ENCODE measurements around the gene FAM168A. TPM values are rescaled to one million over a fixed set of nuclear protein-coding genes. Genes with fewer than 3 reads are reported as not detected.

The FAM168A gene
- total RNA-seq, 1 donor from 2014 or later = 21.2 TPM

DNA sequence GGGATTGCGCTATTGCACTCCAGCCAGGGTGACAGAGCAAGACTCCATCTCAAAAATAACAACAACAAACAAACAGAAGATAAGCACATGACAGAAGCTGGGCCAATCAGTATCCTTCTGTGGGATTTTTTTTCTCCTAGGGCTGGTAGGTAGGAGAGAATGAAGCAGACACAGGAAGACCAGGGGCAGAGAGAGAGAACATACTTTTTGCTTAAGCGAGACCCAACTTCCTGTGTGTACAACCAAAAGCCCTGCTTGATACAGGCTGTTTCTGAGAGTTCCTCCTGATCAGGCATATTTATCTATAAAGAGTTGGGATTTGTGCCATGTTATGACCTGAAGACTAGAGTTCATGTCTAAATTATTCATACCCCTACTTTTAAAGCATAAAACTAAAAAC lies 36.1 kb upstream of the FAM168A start:
- TF ChIP-seq, protein P1, sequence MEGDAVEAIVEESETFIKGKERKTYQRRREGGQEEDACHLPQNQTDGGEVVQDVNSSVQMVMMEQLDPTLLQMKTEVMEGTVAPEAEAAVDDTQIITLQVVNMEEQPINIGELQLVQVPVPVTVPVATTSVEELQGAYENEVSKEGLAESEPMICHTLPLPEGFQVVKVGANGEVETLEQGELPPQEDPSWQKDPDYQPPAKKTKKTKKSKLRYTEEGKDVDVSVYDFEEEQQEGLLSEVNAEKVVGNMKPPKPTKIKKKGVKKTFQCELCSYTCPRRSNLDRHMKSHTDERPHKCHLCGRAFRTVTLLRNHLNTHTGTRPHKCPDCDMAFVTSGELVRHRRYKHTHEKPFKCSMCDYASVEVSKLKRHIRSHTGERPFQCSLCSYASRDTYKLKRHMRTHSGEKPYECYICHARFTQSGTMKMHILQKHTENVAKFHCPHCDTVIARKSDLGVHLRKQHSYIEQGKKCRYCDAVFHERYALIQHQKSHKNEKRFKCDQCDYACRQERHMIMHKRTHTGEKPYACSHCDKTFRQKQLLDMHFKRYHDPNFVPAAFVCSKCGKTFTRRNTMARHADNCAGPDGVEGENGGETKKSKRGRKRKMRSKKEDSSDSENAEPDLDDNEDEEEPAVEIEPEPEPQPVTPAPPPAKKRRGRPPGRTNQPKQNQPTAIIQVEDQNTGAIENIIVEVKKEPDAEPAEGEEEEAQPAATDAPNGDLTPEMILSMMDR (IDR thresholded peaks at IDR 0.05; ENCODE audit: unreplicated experiment) = no peak
- Mint-ChIP-seq H3K27ac (ENCODE audit: unreplicated experiment) (no peak overlapping the region), H3K4me1 (ENCODE audit: unreplicated experiment) (no peaks in the 10 kb centered on the region), H3K9me3 (ENCODE audit: unreplicated experiment) (no peaks in the 10 kb centered on the region), H3K36me3 (ENCODE audit: low read depth, unreplicated experiment) (no peaks in the 10 kb centered on the region), H3K4me3 (ENCODE audit: unreplicated experiment) (no peak overlapping the region), H3K27me3 (ENCODE audit: unreplicated experiment) (no peaks in the 10 kb centered on the region)
- no peak for DNase-seq (ENCODE audit: low spot score)

DNA sequence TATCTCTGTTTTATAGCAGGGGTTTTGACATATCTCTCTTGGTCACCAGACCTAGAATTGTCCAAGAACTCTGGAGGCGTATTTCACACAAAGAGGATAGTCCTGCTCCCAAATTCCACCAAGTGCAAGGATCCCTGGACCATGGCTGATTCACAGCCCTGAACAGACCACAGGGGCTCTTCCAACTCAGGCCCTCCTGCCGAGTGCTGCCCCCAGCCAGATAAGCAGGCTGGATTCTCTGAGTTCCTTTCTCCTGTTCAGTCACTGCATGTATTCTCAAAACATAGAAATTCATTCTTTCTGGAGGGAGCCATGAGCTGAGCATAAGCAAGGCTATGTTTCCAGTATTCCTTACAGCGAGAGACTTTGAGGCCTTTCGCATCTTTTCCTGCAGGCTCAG lies 35.1 kb upstream of the FAM168A start:
- no peak overlapping the region for H3K4me3 Mint-ChIP-seq (ENCODE audit: unreplicated experiment)
- no peaks in the 10 kb centered on the region for H3K4me1 Mint-ChIP-seq (ENCODE audit: unreplicated experiment)
- H3K9me3 Mint-ChIP-seq (ENCODE audit: unreplicated experiment) = no peaks in the 10 kb centered on the region
- DNase-seq (ENCODE audit: low spot score) = no peak
- H3K27ac Mint-ChIP-seq (ENCODE audit: unreplicated experiment) = no peak overlapping the region
- no peaks in the 10 kb centered on the region for H3K36me3 Mint-ChIP-seq (ENCODE audit: low read depth, unreplicated experiment)
- TF ChIP-seq, protein P1 (IDR thresholded peaks at IDR 0.05; ENCODE audit: unreplicated experiment) = no peak
- H3K27me3 Mint-ChIP-seq (ENCODE audit: unreplicated experiment) = no peaks in the 10 kb centered on the region

DNA sequence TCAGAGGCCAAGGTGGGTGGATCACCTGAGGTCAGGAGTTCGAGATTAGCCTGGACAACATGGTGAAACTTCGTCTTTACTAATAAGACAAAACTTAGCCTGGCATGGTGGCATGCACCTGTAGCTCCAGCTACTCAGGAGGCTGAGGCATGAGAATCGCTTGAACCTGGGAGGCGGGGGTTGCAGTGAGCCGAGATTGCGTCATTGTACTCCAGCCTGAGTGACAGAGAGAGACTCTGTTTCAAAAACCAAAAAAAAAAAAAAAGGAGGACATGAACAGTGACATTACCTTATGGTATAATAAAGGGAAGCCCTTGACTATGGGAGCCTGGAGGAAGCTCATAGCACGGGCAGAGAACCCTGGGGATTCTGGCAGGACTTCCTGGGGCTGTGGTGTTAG lies 32.0 kb upstream of the FAM168A start:
- no peak overlapping the region for H3K27ac Mint-ChIP-seq (ENCODE audit: unreplicated experiment)
- H3K36me3 Mint-ChIP-seq (ENCODE audit: low read depth, unreplicated experiment) = no peaks in the 10 kb centered on the region
- no peaks in the 10 kb centered on the region for H3K4me1 Mint-ChIP-seq (ENCODE audit: unreplicated experiment)
- TF ChIP-seq, protein P1 (IDR thresholded peaks at IDR 0.05; ENCODE audit: unreplicated experiment) = no peak
- H3K27me3 Mint-ChIP-seq (ENCODE audit: unreplicated experiment) = no peaks in the 10 kb centered on the region
- H3K9me3 Mint-ChIP-seq (ENCODE audit: unreplicated experiment) = no peaks in the 10 kb centered on the region
- no peak overlapping the region for H3K4me3 Mint-ChIP-seq (ENCODE audit: unreplicated experiment)
- no peak for DNase-seq (ENCODE audit: low spot score)

DNA sequence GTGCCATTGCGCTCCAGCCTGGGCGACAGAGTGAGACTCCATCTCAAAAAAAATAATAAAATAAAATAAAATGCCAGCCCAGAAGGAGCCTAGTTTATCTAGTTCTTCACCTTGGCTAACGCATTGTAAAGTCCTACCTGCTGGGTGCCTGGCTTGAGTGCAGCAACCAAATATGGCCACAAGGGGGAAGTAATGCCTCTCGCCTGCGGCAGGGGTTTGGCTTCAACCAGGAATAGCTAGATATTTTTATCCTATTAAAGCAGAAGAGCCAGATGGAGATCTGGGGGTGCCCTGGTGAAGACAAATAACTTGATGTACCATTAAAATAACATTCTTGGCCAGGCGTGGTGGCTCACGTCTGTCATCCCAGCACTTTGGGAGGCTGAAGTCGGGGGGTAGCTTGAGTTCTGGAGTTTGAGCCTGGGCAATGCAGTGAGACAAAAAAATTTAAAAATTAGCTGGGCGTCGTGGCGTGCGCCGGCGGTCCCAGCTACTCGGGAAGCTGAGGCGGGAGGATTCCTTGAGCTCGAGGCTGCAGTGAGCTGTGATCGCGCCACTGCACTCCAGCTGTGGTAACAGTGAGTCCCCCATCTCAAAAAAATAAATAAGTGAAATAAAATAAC lies 27.9 kb upstream of the FAM168A start:
- peak; percentile 78 for DNase-seq (ENCODE audit: low spot score)
- H3K4me1 Mint-ChIP-seq (ENCODE audit: unreplicated experiment) = no peaks in the 10 kb centered on the region
- H3K36me3 Mint-ChIP-seq (ENCODE audit: low read depth, unreplicated experiment) = no peaks in the 10 kb centered on the region
- H3K9me3 Mint-ChIP-seq (ENCODE audit: unreplicated experiment) = no peaks in the 10 kb centered on the region
- no peak overlapping the region for H3K27ac Mint-ChIP-seq (ENCODE audit: unreplicated experiment)
- TF ChIP-seq, protein P1 (IDR thresholded peaks at IDR 0.05; ENCODE audit: unreplicated experiment) = peak; percentile 86
- H3K4me3 Mint-ChIP-seq (ENCODE audit: unreplicated experiment) = no peak overlapping the region
- no peaks in the 10 kb centered on the region for H3K27me3 Mint-ChIP-seq (ENCODE audit: unreplicated experiment)

DNA sequence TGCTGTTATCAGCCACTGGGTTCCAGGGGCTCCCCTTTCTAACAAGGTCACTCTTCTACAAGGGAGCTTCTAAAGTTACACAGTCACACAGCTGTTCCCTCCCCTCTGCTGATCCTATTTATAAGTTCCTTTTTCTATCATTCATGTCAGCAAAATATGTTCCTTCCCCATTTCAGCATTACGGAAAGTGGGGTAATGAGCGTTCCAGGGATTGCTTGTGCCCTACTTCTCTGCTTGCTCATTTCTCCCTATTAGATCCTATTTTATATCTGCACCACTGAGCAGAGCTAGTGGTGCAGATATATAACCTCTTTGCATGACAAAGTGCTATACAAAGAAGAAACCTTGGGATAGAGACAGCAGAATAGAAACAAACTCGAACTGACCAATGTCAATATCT lies 25.8 kb upstream of the FAM168A start:
- DNase-seq (ENCODE audit: low spot score) = no peak
- no peaks in the 10 kb centered on the region for H3K9me3 Mint-ChIP-seq (ENCODE audit: unreplicated experiment)
- H3K27me3 Mint-ChIP-seq (ENCODE audit: unreplicated experiment) = no peaks in the 10 kb centered on the region
- H3K4me3 Mint-ChIP-seq (ENCODE audit: unreplicated experiment) = no peak overlapping the region
- no peak overlapping the region for H3K27ac Mint-ChIP-seq (ENCODE audit: unreplicated experiment)
- no peaks in the 10 kb centered on the region for H3K36me3 Mint-ChIP-seq (ENCODE audit: low read depth, unreplicated experiment)
- TF ChIP-seq, protein P1 (IDR thresholded peaks at IDR 0.05; ENCODE audit: unreplicated experiment) = no peak
- no peaks in the 10 kb centered on the region for H3K4me1 Mint-ChIP-seq (ENCODE audit: unreplicated experiment)

All from endothelial cell (in vitro differentiated cells).